ENCODE results near the gene DPP6. TPM values are rescaled to one million over a fixed set of nuclear protein-coding genes. Genes with fewer than 3 reads are reported as not detected.

DPP6 gene
- total RNA-seq, 1 donor from 2014 or later: 0.39 TPM

DNA sequence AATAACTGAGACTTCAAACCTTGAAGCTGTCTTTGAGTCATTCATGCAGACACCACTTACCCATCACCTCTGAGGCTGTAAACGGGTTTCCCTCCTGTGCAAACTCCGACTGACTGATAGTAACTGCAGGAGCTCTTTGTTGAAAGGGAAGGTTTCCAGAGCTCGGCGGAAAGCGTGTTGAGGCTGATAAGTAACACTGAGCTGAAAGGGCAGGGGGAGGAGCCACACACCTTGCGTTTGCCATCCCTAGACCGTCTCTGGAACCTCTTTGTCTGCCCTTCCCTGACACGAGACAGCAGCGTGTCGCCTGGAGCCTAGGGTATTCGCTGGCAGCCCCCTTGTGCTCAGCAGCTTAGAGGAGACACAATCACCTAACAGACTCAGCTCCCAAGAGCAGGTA lies 816.7 kb downstream of the DPP6 start:
- Histone ChIP-seq H4K20me1 (ENCODE audit: low read depth) (no peaks in the 10 kb centered on the region), H3K4me2 (peak overlapping the region; percentile 43), H3K9ac (no peak overlapping the region), H3K36me3 (no peaks in the 10 kb centered on the region), H3K27ac (no peak overlapping the region), H3K79me2 (ENCODE audit: low read depth) (no peaks in the 10 kb centered on the region), H3K27me3 (peaks cover 13% of the 10 kb centered on the region), H3K9me3 (ENCODE audit: low read depth) (no peaks in the 10 kb centered on the region), H3K4me1 (peaks cover 10% of the 10 kb centered on the region), H3F3A (ENCODE audit: low read depth) (peaks cover 7% of the 10 kb centered on the region), H3K4me3 (no peak overlapping the region), H2AFZ (replicated peaks) (peak overlapping the region; percentile 65)
- no peaks in the 10 kb centered on the region for H3K36me3 Mint-ChIP-seq
- no peak overlapping the region for H3K27ac Mint-ChIP-seq
- DNase-seq (ENCODE audit: low spot score): peak; percentile 68
- no peak overlapping the region for H3K4me3 Mint-ChIP-seq
- H3K4me1 Mint-ChIP-seq: peaks cover 30% of the 10 kb centered on the region
- peaks cover 2% of the 10 kb centered on the region for H3K9me3 Mint-ChIP-seq
- TF ChIP-seq EZH2phosphoT487 (IDR thresholded peaks at IDR 0.05): no peak
- TF ChIP-seq EZH2 (IDR thresholded peaks at IDR 0.05): no peak
- TF ChIP-seq, protein P1, sequence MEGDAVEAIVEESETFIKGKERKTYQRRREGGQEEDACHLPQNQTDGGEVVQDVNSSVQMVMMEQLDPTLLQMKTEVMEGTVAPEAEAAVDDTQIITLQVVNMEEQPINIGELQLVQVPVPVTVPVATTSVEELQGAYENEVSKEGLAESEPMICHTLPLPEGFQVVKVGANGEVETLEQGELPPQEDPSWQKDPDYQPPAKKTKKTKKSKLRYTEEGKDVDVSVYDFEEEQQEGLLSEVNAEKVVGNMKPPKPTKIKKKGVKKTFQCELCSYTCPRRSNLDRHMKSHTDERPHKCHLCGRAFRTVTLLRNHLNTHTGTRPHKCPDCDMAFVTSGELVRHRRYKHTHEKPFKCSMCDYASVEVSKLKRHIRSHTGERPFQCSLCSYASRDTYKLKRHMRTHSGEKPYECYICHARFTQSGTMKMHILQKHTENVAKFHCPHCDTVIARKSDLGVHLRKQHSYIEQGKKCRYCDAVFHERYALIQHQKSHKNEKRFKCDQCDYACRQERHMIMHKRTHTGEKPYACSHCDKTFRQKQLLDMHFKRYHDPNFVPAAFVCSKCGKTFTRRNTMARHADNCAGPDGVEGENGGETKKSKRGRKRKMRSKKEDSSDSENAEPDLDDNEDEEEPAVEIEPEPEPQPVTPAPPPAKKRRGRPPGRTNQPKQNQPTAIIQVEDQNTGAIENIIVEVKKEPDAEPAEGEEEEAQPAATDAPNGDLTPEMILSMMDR (IDR thresholded peaks at IDR 0.05): no peak
- peaks cover 11% of the 10 kb centered on the region for H3K27me3 Mint-ChIP-seq (ENCODE audit: insufficient read depth, low read depth)

DNA sequence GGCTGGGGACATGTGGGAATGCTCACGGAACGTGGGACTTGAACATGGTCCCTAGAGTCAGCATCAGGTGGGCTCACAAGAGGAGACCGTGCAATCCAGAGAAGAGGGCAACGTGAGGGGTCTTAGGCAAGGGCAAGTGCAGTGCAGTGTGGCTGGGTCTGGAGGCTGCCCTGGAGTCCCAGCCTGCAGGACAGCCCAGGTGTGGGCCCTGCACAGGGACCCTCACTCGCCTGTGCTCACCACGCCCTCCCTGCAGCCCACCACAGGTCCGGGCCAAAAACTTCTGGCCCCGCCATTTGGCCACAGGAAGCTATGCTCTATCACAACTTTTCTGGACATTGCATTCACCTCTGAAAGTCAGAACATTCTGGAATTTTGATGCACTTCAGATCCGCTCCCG lies 817.2 kb downstream of the DPP6 start:
- no peak overlapping the region for H3K27ac ChIP-seq
- H3K4me1 Mint-ChIP-seq: peaks cover 35% of the 10 kb centered on the region
- H3K79me2 ChIP-seq (ENCODE audit: low read depth): no peaks in the 10 kb centered on the region
- H3K27me3 ChIP-seq: peaks cover 13% of the 10 kb centered on the region
- no peaks in the 10 kb centered on the region for H3K36me3 Mint-ChIP-seq
- H3K36me3 ChIP-seq: no peaks in the 10 kb centered on the region
- H3K4me1 ChIP-seq: peaks cover 10% of the 10 kb centered on the region
- no peak overlapping the region for H3K4me3 ChIP-seq
- no peak overlapping the region for H3K4me2 ChIP-seq
- no peak for DNase-seq (ENCODE audit: low spot score)
- no peak overlapping the region for H3K4me3 Mint-ChIP-seq
- H2AFZ ChIP-seq (replicated peaks): peak overlapping the region; percentile 65
- no peaks in the 10 kb centered on the region for H4K20me1 ChIP-seq (ENCODE audit: low read depth)
- no peak for TF ChIP-seq EZH2 (IDR thresholded peaks at IDR 0.05)
- TF ChIP-seq, protein P1 (IDR thresholded peaks at IDR 0.05): no peak
- TF ChIP-seq EZH2phosphoT487 (IDR thresholded peaks at IDR 0.05): no peak
- H3K27ac Mint-ChIP-seq: no peak overlapping the region
- H3K27me3 Mint-ChIP-seq (ENCODE audit: insufficient read depth, low read depth): peaks cover 14% of the 10 kb centered on the region
- no peaks in the 10 kb centered on the region for H3K9me3 ChIP-seq (ENCODE audit: low read depth)
- H3F3A ChIP-seq (ENCODE audit: low read depth): peaks cover 12% of the 10 kb centered on the region
- no peak overlapping the region for H3K9ac ChIP-seq
- peaks cover 2% of the 10 kb centered on the region for H3K9me3 Mint-ChIP-seq

DNA sequence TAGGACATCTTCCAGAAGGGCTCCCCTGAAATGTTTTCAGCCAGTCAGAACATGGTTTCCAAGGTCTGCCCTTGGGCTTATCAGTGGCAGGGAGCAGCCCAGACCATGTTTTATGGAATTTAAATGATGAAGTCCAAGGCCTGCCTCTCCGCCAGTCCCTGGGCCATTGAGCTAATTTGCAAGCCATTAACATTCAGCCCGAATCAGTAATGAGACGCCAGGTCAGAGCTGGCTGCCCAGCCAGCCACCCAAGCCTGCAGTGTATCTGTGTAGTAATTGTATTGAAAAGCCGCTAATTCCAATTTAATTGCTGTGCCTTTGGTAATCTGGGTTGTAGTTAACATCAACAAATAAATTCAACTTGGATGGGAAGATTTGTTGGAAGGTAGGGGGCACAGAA lies 819.3 kb downstream of the DPP6 start:
- Mint-ChIP-seq H3K27me3 (ENCODE audit: insufficient read depth, low read depth) (peaks cover 12% of the 10 kb centered on the region), H3K27ac (no peak overlapping the region)

More for the DNA sequence above, 819.3 kb downstream of the DPP6 start:
- peaks cover 13% of the 10 kb centered on the region for H3K27me3 ChIP-seq
- H3K4me1 Mint-ChIP-seq: peaks cover 43% of the 10 kb centered on the region
- H3K4me3 Mint-ChIP-seq: no peak overlapping the region
- no peaks in the 10 kb centered on the region for H3K9me3 ChIP-seq (ENCODE audit: low read depth)
- H3F3A ChIP-seq (ENCODE audit: low read depth): peaks cover 17% of the 10 kb centered on the region
- H3K36me3 ChIP-seq: no peaks in the 10 kb centered on the region
- TF ChIP-seq, protein P1 (IDR thresholded peaks at IDR 0.05): no peak
- TF ChIP-seq EZH2phosphoT487 (IDR thresholded peaks at IDR 0.05): no peak
- no peak for TF ChIP-seq EZH2 (IDR thresholded peaks at IDR 0.05)
- H3K4me1 ChIP-seq: peaks cover 16% of the 10 kb centered on the region
- no peaks in the 10 kb centered on the region for H3K36me3 Mint-ChIP-seq
- H4K20me1 ChIP-seq (ENCODE audit: low read depth): no peaks in the 10 kb centered on the region
- no peak overlapping the region for H3K9ac ChIP-seq
- H3K79me2 ChIP-seq (ENCODE audit: low read depth): no peaks in the 10 kb centered on the region
- no peak overlapping the region for H3K27ac ChIP-seq
- no peak overlapping the region for H3K4me3 ChIP-seq
- peaks cover 2% of the 10 kb centered on the region for H3K9me3 Mint-ChIP-seq
- no peak overlapping the region for H2AFZ ChIP-seq (replicated peaks)
- DNase-seq (ENCODE audit: low spot score): no peak
- no peak overlapping the region for H3K4me2 ChIP-seq

Measured in neural progenitor cell (in vitro differentiated cells).